HL-60 (cell line): ENCODE data around the gene THAP9.
A peak's percentile ranks its signal among the peaks of the same experiment; 100 is the strongest.

Experiments
- DNase-seq, 2 experiments: peaks; one replicate each; pipeline ENCODE4 v3.0.0-alpha.2; 2010 to 2020; ENCODE audit warnings: low read depth in 1 of 2, low spot score in 1 of 2
- H3K27ac ChIP-seq: fragments of 250-450 bp; sonication (Bioruptor Pico); replicated peaks from 2 replicates; pipeline ENCODE4 v1.5.1; 2020; ENCODE audit warnings: mild to moderate bottlenecking, moderate library complexity
- H3K27me3 ChIP-seq: fragments of 250-450 bp; sonication (Bioruptor Pico); 2 replicates; pipeline ENCODE4 v1.5.1; 2021; ENCODE audit warnings: mild to moderate bottlenecking, moderate library complexity; ENCODE audit not compliant: insufficient read depth, poor library complexity, severe bottlenecking
- H3K4me3 ChIP-seq: replicated peaks from 2 replicates; pipeline ENCODE4 v1.5.1; 2011; ENCODE audit warnings: mild to moderate bottlenecking, control low read depth, low read length; ENCODE audit not compliant: insufficient read depth
- CTCF ChIP-seq: IDR thresholded peaks from one replicate; pipeline ENCODE4 v1.5.1; 2011; ENCODE audit warnings: low read length, control low read depth, inconsistent platforms; ENCODE audit not compliant: insufficient read depth
- GABPA ChIP-seq: IDR thresholded peaks from 2 replicates; pipeline ENCODE4 v1.6.1; 2012; ENCODE audit warnings: low read depth
- POLR2AphosphoS5 ChIP-seq: IDR thresholded peaks from 2 replicates; pipeline ENCODE4 v1.6.1; 2012; ENCODE audit warnings: low read depth
- REST ChIP-seq: IDR thresholded peaks from 2 replicates; pipeline ENCODE4 v1.6.1; 2012; ENCODE audit warnings: low read depth; ENCODE audit not compliant: insufficient replicate concordance
- SPI1 ChIP-seq: IDR thresholded peaks from 2 replicates; pipeline ENCODE4 v1.6.1; 2012; ENCODE audit warnings: low read depth, mild to moderate bottlenecking, borderline replicate concordance

The THAP9 gene

GRCh38 chr4:82893942-82894341 lies 6.6 kb upstream of the THAP9 start:
- no peak for DNase-seq
- H3K4me3 ChIP-seq, result no peak overlapping the region
- no peak for TF ChIP-seq SPI1
- TF ChIP-seq CTCF, result no peak
- no peak for TF ChIP-seq REST
- H3K27me3 ChIP-seq, result no peaks in the 10 kb centered on the region
- no peak overlapping the region for H3K27ac ChIP-seq

GRCh38 chr4:82896755-82897154 lies 3.8 kb upstream of the THAP9 start:
- H3K27ac ChIP-seq, result no peak overlapping the region
- no peak for DNase-seq
- H3K4me3 ChIP-seq, result no peak overlapping the region
- TF ChIP-seq REST (no peak), CTCF (no peak), SPI1 (no peak), GABPA (no peak), POLR2AphosphoS5 (no peak)
- no peaks in the 10 kb centered on the region for H3K27me3 ChIP-seq

- H3K27me3 ChIP-seq, result no peaks in the 10 kb centered on the region
- no peak for TF ChIP-seq REST
- TF ChIP-seq SPI1, result peak; percentile 65; the same call in 1 of the 2 replicates
- TF ChIP-seq CTCF, result peak; percentile 24
- peak overlapping the region; percentile 68 for H3K4me3 ChIP-seq
- peak in 1 of 2 experiments; percentile 61 for DNase-seq
- H3K27ac ChIP-seq, result peak overlapping the region; percentile 91
Measured at GRCh38 chr4:82898322-82899243, 2.0 kb upstream of the THAP9 start.
